ENCODE measurements around the gene C19orf33. TPM values are rescaled to one million over a fixed set of nuclear protein-coding genes. Genes with fewer than 3 reads are reported as not detected.

C19orf33 gene
- total RNA-seq, 2 donors from 2014 or later, result 2.9 to 13.2 TPM

GRCh38 chr19:38291855-38292254, 12.2 kb upstream of the C19orf33 start:
- H3K4me1 ChIP-seq (ENCODE audit: control insufficient read depth, insufficient read depth, low read length), result no peaks in the 10 kb centered on the region
- TF ChIP-seq CTCF (conservative IDR thresholded peaks at IDR 0.05), result no peak
- WGBS, 2 experiments (ENCODE audit: insufficient coverage in 1 of 2, insufficient read length in 1 of 2), result 94 to 97% methylated on average over 11 to 15 of the region's 15 CpGs
- DNase-seq, result no peak
- H3K36me3 Mint-ChIP-seq (ENCODE audit: low read depth), result peaks cover 64% of the 10 kb centered on the region
- H3K27ac Mint-ChIP-seq, result no peak overlapping the region
- no peaks in the 10 kb centered on the region for H3K27me3 ChIP-seq (ENCODE audit: control insufficient read depth, insufficient read depth, low read length, poor library complexity, severe bottlenecking)
- no peaks in the 10 kb centered on the region for H3K9me3 ChIP-seq (ENCODE audit: control insufficient read depth, low read length)
- H3K9me3 Mint-ChIP-seq, result peaks cover 2% of the 10 kb centered on the region
- no peaks in the 10 kb centered on the region for H3K27me3 Mint-ChIP-seq (ENCODE audit: insufficient read depth)
- no peak overlapping the region for H3K27ac ChIP-seq (ENCODE audit: low read depth, low read length)
- H3K9ac ChIP-seq (ENCODE audit: extremely low read depth, low read length, poor library complexity, severe bottlenecking), result no peak overlapping the region
- H3K36me3 ChIP-seq (ENCODE audit: control insufficient read depth, insufficient read depth, low read length), result peaks cover 58% of the 10 kb centered on the region
- H3K4me1 Mint-ChIP-seq, result no peaks in the 10 kb centered on the region
- no peak overlapping the region for H3K4me3 ChIP-seq (ENCODE audit: low read length)
- no peak overlapping the region for H3K4me3 Mint-ChIP-seq

- Histone ChIP-seq H3K27ac (ENCODE audit: low read depth, low read length) (no peak overlapping the region), H3K9ac (ENCODE audit: extremely low read depth, low read length, poor library complexity, severe bottlenecking) (no peak overlapping the region), H3K36me3 (ENCODE audit: control insufficient read depth, insufficient read depth, low read length) (peaks cover 50% of the 10 kb centered on the region), H3K27me3 (ENCODE audit: control insufficient read depth, insufficient read depth, low read length, poor library complexity, severe bottlenecking) (no peaks in the 10 kb centered on the region), H3K4me1 (ENCODE audit: control insufficient read depth, insufficient read depth, low read length) (no peaks in the 10 kb centered on the region), H3K9me3 (ENCODE audit: control insufficient read depth, low read length) (no peaks in the 10 kb centered on the region), H3K4me3 (ENCODE audit: low read length) (no peak overlapping the region)
- Mint-ChIP-seq H3K27ac (no peak overlapping the region), H3K36me3 (ENCODE audit: low read depth) (peaks cover 52% of the 10 kb centered on the region), H3K4me1 (no peaks in the 10 kb centered on the region), H3K4me3 (no peak overlapping the region), H3K9me3 (peaks cover 5% of the 10 kb centered on the region), H3K27me3 (ENCODE audit: insufficient read depth) (no peaks in the 10 kb centered on the region)
- WGBS, 2 experiments (ENCODE audit: insufficient coverage in 1 of 2, insufficient read length in 1 of 2), result 95 to 96% methylated on average over 7 to 9 of the region's 9 CpGs
- TF ChIP-seq CTCF (conservative IDR thresholded peaks at IDR 0.05), result no peak
- no peak for DNase-seq
Measured at GRCh38 chr19:38293281-38293680, 10.8 kb upstream of the C19orf33 start.

- Mint-ChIP-seq H3K27me3 (ENCODE audit: insufficient read depth) (no peaks in the 10 kb centered on the region), H3K4me3 (no peak overlapping the region), H3K9me3 (peaks cover 5% of the 10 kb centered on the region), H3K4me1 (no peaks in the 10 kb centered on the region), H3K36me3 (ENCODE audit: low read depth) (peaks cover 47% of the 10 kb centered on the region), H3K27ac (peak overlapping the region; percentile 44)
- 92 to 95% methylated on average over 7 to 8 of the region's 8 CpGs for WGBS, 2 experiments (ENCODE audit: insufficient coverage in 1 of 2, insufficient read length in 1 of 2)
- Histone ChIP-seq H3K36me3 (ENCODE audit: control insufficient read depth, insufficient read depth, low read length) (peaks cover 42% of the 10 kb centered on the region), H3K9me3 (ENCODE audit: control insufficient read depth, low read length) (no peaks in the 10 kb centered on the region), H3K4me3 (ENCODE audit: low read length) (no peak overlapping the region), H3K27ac (ENCODE audit: low read depth, low read length) (no peak overlapping the region), H3K4me1 (ENCODE audit: control insufficient read depth, insufficient read depth, low read length) (no peaks in the 10 kb centered on the region), H3K9ac (ENCODE audit: extremely low read depth, low read length, poor library complexity, severe bottlenecking) (no peak overlapping the region), H3K27me3 (ENCODE audit: control insufficient read depth, insufficient read depth, low read length, poor library complexity, severe bottlenecking) (no peaks in the 10 kb centered on the region)
- no peak for DNase-seq
- no peak for TF ChIP-seq CTCF (conservative IDR thresholded peaks at IDR 0.05)
Measured at GRCh38 chr19:38294090-38294489, 10.0 kb upstream of the C19orf33 start.
